Liver (tissue), 9 donors: ENCODE results near the gene ELK3. TPM values are rescaled to one million over a fixed set of nuclear protein-coding genes. Genes with fewer than 3 reads are reported as not detected.

Experiments used
- DNase-seq: peaks from one replicate; pipeline ENCODE4 v3.0.0-alpha.2; 2017; ENCODE audit warnings: low spot score
- H3K27ac ChIP-seq, 2 donors: one replicate each; pipeline ENCODE4 v1.7.0; 2013; ENCODE audit warnings: inconsistent platforms in 2 of 2, low read length in 2 of 2, control low read depth in 1 of 2, low read depth in 1 of 2, mild to moderate bottlenecking in 1 of 2
- H3K27me3 ChIP-seq, 4 donors: one replicate each; pipeline versions ENCODE4 v1.6.1 to v1.7.0; 2013; ENCODE audit warnings: low read length in 3 of 4, inconsistent platforms in 1 of 4, mild to moderate bottlenecking in 1 of 4, moderate library complexity in 1 of 4; ENCODE audit not compliant: control insufficient read depth in 4 of 4, insufficient read depth in 4 of 4
- H3K36me3 ChIP-seq, 4 donors: one replicate each; pipeline versions ENCODE4 v1.6.1 to v1.7.0; 2013; ENCODE audit warnings: low read length in 3 of 4, mild to moderate bottlenecking in 3 of 4, low read depth in 1 of 4, moderate library complexity in 1 of 4; ENCODE audit not compliant: control insufficient read depth in 4 of 4, insufficient read depth in 3 of 4
- H3K4me1 ChIP-seq, 4 donors: one replicate each; pipeline versions ENCODE4 v1.6.1 to v1.7.0; 2013; ENCODE audit warnings: low read length in 3 of 4, mild to moderate bottlenecking in 3 of 4, moderate library complexity in 1 of 4; ENCODE audit not compliant: control insufficient read depth in 4 of 4, insufficient read depth in 4 of 4
- H3K4me3 ChIP-seq, 3 donors: one replicate each; pipeline versions ENCODE4 v1.6.1 to v1.7.0; 2013; ENCODE audit warnings: low read length in 3 of 3, control low read depth in 1 of 3, low read depth in 1 of 3, mild to moderate bottlenecking in 1 of 3
- H3K9ac ChIP-seq, 2 donors: one replicate each; pipeline ENCODE4 v1.7.0; 2013; ENCODE audit warnings: low read length in 2 of 2, mild to moderate bottlenecking in 2 of 2, moderate library complexity in 2 of 2, control low read depth in 1 of 2, low read depth in 1 of 2
- H3K9me3 ChIP-seq, 4 donors: one replicate each; pipeline versions ENCODE4 v1.6.1 to v1.7.0; 2013; ENCODE audit warnings: low read length in 3 of 4; ENCODE audit not compliant: control insufficient read depth in 4 of 4
- EGR1 ChIP-seq, 2 donors: IDR thresholded peaks; 2 replicates each; pipeline ENCODE4 v1.6.1; 2016 to 2018; ENCODE audit warnings: antibody characterized with exemption in 2 of 2, low read depth in 2 of 2
- FOXA1 ChIP-seq: IDR thresholded peaks from 2 replicates; pipeline ENCODE4 v1.6.1; 2016; ENCODE audit warnings: antibody characterized with exemption
- FOXA2 ChIP-seq: IDR thresholded peaks from 2 replicates; pipeline ENCODE4 v1.6.1; 2016; ENCODE audit warnings: antibody characterized with exemption
- GABPA ChIP-seq, 2 donors: IDR thresholded peaks in 1 of 2; conservative IDR thresholded peaks in 1 of 2; 2 replicates each; pipeline ENCODE4 v1.6.1; 2016; ENCODE audit warnings: antibody characterized with exemption in 2 of 2, mild to moderate bottlenecking in 1 of 2, moderate library complexity in 1 of 2
- HNF4A ChIP-seq, 2 donors: conservative IDR thresholded peaks; 2 replicates each; pipeline ENCODE4 v1.6.1; 2016; ENCODE audit warnings: antibody characterized with exemption in 2 of 2, mild to moderate bottlenecking in 2 of 2
- HNF4G ChIP-seq: IDR thresholded peaks from 2 replicates; pipeline ENCODE4 v1.6.1; 2016; ENCODE audit warnings: antibody characterized with exemption
- JUND ChIP-seq, 2 donors: IDR thresholded peaks; 2 replicates each; pipeline ENCODE4 v1.6.1; 2016; ENCODE audit warnings: antibody characterized with exemption in 2 of 2
- NR2F2 ChIP-seq: IDR thresholded peaks from 2 replicates; pipeline ENCODE4 v1.6.1; 2016; ENCODE audit warnings: antibody characterized with exemption
- RAD21 ChIP-seq, 2 donors: IDR thresholded peaks; 2 replicates each; pipeline ENCODE4 v1.6.1; 2016; ENCODE audit warnings: antibody characterized with exemption in 2 of 2, mild to moderate bottlenecking in 2 of 2
- RXRA ChIP-seq, 2 donors: IDR thresholded peaks; 2 replicates each; pipeline ENCODE4 v1.6.1; 2017 to 2018; ENCODE audit warnings: antibody characterized with exemption in 2 of 2, mild to moderate bottlenecking in 1 of 2
- SP1 ChIP-seq: IDR thresholded peaks from 2 replicates; pipeline ENCODE4 v1.6.1; 2018; ENCODE audit warnings: antibody characterized with exemption, mild to moderate bottlenecking
- TAF1 ChIP-seq: conservative IDR thresholded peaks from 2 replicates; pipeline ENCODE4 v1.6.1; 2016; ENCODE audit warnings: antibody characterized with exemption, mild to moderate bottlenecking
- YY1 ChIP-seq: IDR thresholded peaks from 2 replicates; pipeline ENCODE4 v1.6.1; 2016; ENCODE audit warnings: antibody characterized with exemption, mild to moderate bottlenecking
- WGBS: extraction: QIAGEN DNeasy Blood & Tissue Kit; methylation state at CpG from one replicate; pipeline ENCODE4 v1.1.7; 2013; 5-methylcytosine and 5-hydroxymethylcytosine counted together
- polyA plus RNA-seq, 2 donors: library from polyadenylated mRNA; stranded (reverse) in 1 of 2; unstranded in 1 of 2; fragments of 200-250 nt in 1 of 2; fragments of >200 nt in 1 of 2; fragmentation: Nextera tagmentation in 1 of 2; extraction: Ambion mirVana in 1 of 2; gene quantifications; one replicate each; pipeline versions ENCODE4 v1.2.1 to v1.2.3, GENCODE V29; 2013 to 2015
- total RNA-seq, 2 donors: library from RNA; depleted of rRNA; stranded (reverse); fragments of >200 nt; gene quantifications; one replicate each; pipeline ENCODE4 v1.2.3, GENCODE V29; 2014
- TF ChIP-seq, protein P1 (sequence below): IDR thresholded peaks from 2 replicates; pipeline ENCODE4 v1.6.1; 2016; ENCODE audit warnings: antibody characterized with exemption, mild to moderate bottlenecking
- TF ChIP-seq, protein P2 (sequence below): fragments of 150-350 bp; IDR thresholded peaks from 2 replicates; pipeline ENCODE4 v1.5.1; 2017; ENCODE audit warnings: improper control_type of control experiment, low read depth, low read length; ENCODE audit not compliant: missing input control
- TF ChIP-seq, protein P3 (sequence below): IDR thresholded peaks from 2 replicates; pipeline ENCODE4 v1.6.1; 2016; ENCODE audit warnings: antibody characterized with exemption
- donor health status: healthy.
- donor health status: healthy.
- donor health status: healthy.
- donor health status: healthy.
- donor health status: healthy.

The ELK3 gene
- total and polyA plus RNA-seq, 4 donors, result 3.7 to 5.2 (median 4.5) TPM

DNA sequence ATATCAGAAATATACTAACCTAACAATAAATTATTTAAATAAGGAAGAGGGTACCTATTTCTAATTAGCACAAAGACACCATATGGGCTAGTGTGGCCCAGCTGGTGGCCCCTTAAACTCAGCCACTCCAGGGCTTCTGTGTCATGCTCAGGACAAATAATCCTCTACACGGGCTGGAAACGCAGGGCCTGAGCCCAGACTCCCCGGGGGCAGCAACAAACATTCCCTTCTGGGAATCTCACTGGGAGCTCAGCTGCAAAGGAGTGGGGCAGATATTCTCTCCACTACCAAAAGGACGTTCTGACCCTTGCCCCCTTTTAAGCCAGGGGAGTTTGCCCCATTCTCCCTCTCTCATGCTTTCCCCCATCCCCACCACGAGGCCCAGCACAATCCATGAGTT is 43.7 kb upstream of the ELK3 start:
- DNase-seq, result no peak
- Histone ChIP-seq H3K4me3 (no peak overlapping the region), H3K27me3 (peaks cover 0 to 2% (median 0%) of the 10 kb centered on the region in 4 donors), H3K9ac (no peak overlapping the region), H3K27ac (no peak overlapping the region), H3K36me3 (no peaks in the 10 kb centered on the region), H3K9me3 (no peaks in the 10 kb centered on the region), H3K4me1 (no peaks in the 10 kb centered on the region)
- TF ChIP-seq HNF4G (no peak), JUND (IDR thresholded peaks at IDR 0.05) (no peak), RAD21 (IDR thresholded peaks at IDR 0.05) (no peak)
- 69% methylated on average over 5 of the region's 5 CpGs for WGBS

DNA sequence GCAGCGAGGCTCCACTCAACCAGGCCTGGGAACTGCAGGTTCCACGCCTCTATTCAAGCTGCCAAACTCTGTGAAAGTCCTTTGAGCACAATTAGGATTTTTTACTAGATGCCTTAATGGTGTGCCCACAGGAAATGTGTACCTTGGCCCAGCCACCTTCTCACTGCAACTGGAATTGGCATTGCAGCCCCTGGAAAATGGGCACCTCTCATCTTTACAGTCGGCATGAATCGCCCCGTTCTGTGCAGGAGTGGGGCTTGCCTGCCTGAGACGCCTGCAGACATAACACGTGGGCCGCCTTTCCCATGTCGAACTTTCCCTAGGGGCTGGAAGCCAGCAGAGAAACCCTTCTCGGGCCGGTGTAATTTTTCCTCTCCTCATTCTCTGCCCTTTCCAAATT is 42.0 kb upstream of the ELK3 start:
- no peak overlapping the region for H3K27ac ChIP-seq
- H3K9me3 ChIP-seq, result no peaks in the 10 kb centered on the region
- no peaks in the 10 kb centered on the region for H3K27me3 ChIP-seq
- H3K36me3 ChIP-seq, result no peaks in the 10 kb centered on the region
- no peak for DNase-seq
- no peak overlapping the region for H3K9ac ChIP-seq
- no peaks in the 10 kb centered on the region for H3K4me1 ChIP-seq
- no peak for TF ChIP-seq RXRA (IDR thresholded peaks at IDR 0.05)
- TF ChIP-seq FOXA2, result no peak
- TF ChIP-seq JUND (IDR thresholded peaks at IDR 0.05), result no peak
- no peak for TF ChIP-seq HNF4A (conservative IDR thresholded peaks at IDR 0.05)
- no peak overlapping the region for H3K4me3 ChIP-seq
- 88% methylated on average over 11 of the region's 11 CpGs for WGBS

DNA sequence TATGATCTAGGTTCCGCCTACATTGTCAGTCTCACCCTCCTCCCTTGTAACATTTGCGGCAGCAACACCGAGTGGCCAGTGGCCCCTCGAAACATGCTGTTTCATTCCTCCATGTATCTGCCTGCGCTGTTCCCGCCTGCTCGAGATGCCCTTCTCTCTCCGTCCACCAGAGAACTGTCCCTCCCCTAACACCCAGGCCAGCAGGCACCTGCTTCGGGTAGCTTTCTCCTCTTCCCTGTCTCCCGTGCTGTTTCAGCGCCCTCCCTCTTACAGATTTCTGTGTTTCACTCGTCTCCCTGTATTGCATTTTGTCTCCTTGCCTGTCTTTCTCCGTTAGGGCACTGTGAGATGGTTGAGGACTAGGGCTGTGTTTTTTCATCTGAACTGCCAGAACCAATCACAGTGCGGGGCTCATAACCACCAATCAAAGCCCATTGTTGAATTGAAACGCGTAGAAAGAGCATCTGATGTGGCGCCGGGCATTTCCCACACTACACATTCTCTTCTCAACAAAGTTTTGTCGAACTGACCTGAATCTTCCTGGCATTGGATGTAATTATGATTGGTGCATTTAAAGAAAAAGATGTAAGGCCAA is 40.9 kb upstream of the ELK3 start:
- no peak overlapping the region for H3K27ac ChIP-seq
- no peak for DNase-seq
- no peak overlapping the region for H3K9ac ChIP-seq
- no peak overlapping the region for H3K4me3 ChIP-seq
- H3K4me1 ChIP-seq, result no peaks in the 10 kb centered on the region
- TF ChIP-seq, protein P1, sequence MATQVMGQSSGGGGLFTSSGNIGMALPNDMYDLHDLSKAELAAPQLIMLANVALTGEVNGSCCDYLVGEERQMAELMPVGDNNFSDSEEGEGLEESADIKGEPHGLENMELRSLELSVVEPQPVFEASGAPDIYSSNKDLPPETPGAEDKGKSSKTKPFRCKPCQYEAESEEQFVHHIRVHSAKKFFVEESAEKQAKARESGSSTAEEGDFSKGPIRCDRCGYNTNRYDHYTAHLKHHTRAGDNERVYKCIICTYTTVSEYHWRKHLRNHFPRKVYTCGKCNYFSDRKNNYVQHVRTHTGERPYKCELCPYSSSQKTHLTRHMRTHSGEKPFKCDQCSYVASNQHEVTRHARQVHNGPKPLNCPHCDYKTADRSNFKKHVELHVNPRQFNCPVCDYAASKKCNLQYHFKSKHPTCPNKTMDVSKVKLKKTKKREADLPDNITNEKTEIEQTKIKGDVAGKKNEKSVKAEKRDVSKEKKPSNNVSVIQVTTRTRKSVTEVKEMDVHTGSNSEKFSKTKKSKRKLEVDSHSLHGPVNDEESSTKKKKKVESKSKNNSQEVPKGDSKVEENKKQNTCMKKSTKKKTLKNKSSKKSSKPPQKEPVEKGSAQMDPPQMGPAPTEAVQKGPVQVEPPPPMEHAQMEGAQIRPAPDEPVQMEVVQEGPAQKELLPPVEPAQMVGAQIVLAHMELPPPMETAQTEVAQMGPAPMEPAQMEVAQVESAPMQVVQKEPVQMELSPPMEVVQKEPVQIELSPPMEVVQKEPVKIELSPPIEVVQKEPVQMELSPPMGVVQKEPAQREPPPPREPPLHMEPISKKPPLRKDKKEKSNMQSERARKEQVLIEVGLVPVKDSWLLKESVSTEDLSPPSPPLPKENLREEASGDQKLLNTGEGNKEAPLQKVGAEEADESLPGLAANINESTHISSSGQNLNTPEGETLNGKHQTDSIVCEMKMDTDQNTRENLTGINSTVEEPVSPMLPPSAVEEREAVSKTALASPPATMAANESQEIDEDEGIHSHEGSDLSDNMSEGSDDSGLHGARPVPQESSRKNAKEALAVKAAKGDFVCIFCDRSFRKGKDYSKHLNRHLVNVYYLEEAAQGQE, result no peak
- TF ChIP-seq, protein P2, sequence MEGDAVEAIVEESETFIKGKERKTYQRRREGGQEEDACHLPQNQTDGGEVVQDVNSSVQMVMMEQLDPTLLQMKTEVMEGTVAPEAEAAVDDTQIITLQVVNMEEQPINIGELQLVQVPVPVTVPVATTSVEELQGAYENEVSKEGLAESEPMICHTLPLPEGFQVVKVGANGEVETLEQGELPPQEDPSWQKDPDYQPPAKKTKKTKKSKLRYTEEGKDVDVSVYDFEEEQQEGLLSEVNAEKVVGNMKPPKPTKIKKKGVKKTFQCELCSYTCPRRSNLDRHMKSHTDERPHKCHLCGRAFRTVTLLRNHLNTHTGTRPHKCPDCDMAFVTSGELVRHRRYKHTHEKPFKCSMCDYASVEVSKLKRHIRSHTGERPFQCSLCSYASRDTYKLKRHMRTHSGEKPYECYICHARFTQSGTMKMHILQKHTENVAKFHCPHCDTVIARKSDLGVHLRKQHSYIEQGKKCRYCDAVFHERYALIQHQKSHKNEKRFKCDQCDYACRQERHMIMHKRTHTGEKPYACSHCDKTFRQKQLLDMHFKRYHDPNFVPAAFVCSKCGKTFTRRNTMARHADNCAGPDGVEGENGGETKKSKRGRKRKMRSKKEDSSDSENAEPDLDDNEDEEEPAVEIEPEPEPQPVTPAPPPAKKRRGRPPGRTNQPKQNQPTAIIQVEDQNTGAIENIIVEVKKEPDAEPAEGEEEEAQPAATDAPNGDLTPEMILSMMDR, result no peak
- TF ChIP-seq YY1 (no peak), NR2F2 (no peak), HNF4G (no peak), JUND (IDR thresholded peaks at IDR 0.05) (no peak), RXRA (IDR thresholded peaks at IDR 0.05) (no peak), FOXA1 (no peak), HNF4A (conservative IDR thresholded peaks at IDR 0.05) (no peak), TAF1 (no peak), RAD21 (IDR thresholded peaks at IDR 0.05) (no peak), GABPA (IDR thresholded peaks at IDR 0.05 in 1 of 2, conservative IDR thresholded peaks at IDR 0.05 in 1 of 2) (no peak), SP1 (no peak), EGR1 (IDR thresholded peaks at IDR 0.05; ENCODE audit: low read depth in 2 of 2) (no peak), FOXA2 (no peak)
- TF ChIP-seq, protein P3, sequence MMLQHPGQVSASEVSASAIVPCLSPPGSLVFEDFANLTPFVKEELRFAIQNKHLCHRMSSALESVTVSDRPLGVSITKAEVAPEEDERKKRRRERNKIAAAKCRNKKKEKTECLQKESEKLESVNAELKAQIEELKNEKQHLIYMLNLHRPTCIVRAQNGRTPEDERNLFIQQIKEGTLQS, result no peak
- 89% methylated on average over 19 of the region's 19 CpGs for WGBS
- no peaks in the 10 kb centered on the region for H3K36me3 ChIP-seq
- H3K27me3 ChIP-seq, result no peaks in the 10 kb centered on the region
- no peaks in the 10 kb centered on the region for H3K9me3 ChIP-seq
